Esophagus muscularis mucosa (tissue), 3 donors: ENCODE data around the gene CDH4.

Source experiments
- CTCF ChIP-seq, 3 experiments: fragments of 200-600 bp in 2 of 3; fragments of 450-650 bp in 1 of 3; sonication (generic) in 2 of 3; IDR thresholded peaks; one replicate each; pipeline ENCODE4 v1.5.1; 2017 to 2019; ENCODE audit warnings: antibody characterized with exemption in 3 of 3, mild to moderate bottlenecking in 2 of 3, moderate library complexity in 1 of 3
- EP300 ChIP-seq: sonication (generic); formaldehyde crosslinking; IDR thresholded peaks from one replicate; pipeline ENCODE4 v1.6.1; 2017; ENCODE audit warnings: antibody characterized with exemption

- TF ChIP-seq EP300 (no peak), CTCF (IDR thresholded peaks at IDR 0.05) (no peak)
Measured at GRCh38 chr20:61662226-61662967, 410.3 kb downstream of the CDH4 start.
